Measurements from ENCODE around the gene SLC7A10. TPM values are rescaled to one million over a fixed set of nuclear protein-coding genes. Genes with fewer than 3 reads are reported as not detected.

Gene SLC7A10
- total RNA-seq, 1 experiment from 2014 or later, result 1.1 TPM

DNA sequence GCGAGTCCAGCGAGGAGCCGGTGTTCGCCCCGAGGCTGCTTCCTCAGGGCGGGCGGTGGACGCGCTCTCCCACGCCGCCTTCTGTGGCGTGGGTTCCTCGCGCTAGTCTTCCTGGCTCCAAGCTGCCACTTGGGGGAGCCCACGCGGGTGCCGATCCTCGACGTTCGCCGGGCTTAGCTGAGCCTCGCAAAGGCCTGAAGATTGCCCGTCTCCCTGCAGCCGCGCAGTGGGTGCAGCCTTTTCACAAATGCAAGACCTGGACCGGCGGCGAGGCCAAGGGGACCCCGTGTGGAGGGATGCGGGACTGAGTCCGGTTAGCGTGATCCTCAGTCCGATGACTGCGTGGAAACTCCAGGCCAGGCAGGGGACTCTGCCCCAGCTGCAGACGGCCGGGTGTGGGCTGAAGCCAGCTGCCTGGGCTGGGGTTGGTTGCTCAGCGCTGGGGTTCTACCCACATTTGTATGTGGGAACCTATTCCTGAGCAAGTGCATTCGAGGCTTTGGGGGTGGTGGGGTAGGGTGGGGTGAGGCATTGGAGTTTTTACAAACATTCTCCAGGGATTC, 48.2 kb downstream of the SLC7A10 start:
- in situ Hi-C loops (cut with HindIII; ENCODE audit: low pct_unique_long_range_greater_than_20kb, low sequenced_read_pairs), result no loop called here
- ChIA-PET CTCF (interaction anchor here (0.5 to 1.7 kb wide), 6 partner anchors 21 to 1026 kb away, joined by 3 to 7 read pairs (median 4); no protein-coding TSS in a partner anchor), POLR2A (interaction anchor here (0.5 to 0.8 kb wide), 2 partner anchors 31 to 114 kb away, joined by 5 to 7 read pairs; no protein-coding TSS in a partner anchor)
- BruUV-seq (replicated peaks), result no TSS peak
- no peak for TF ChIP-seq TCF7L2 (IDR thresholded peaks at IDR 0.05; ENCODE audit: low read depth, low read length)
- TF ChIP-seq CTCF (IDR thresholded peaks at IDR 0.05), result peak; percentile 20; the same call in 1 of the 2 replicates
- TF ChIP-seq POLR2AphosphoS5 (IDR thresholded peaks at IDR 0.05; ENCODE audit: low read depth, low read length), result no peak
- no peak for TF ChIP-seq REST (IDR thresholded peaks at IDR 0.05; ENCODE audit: insufficient read depth in 1 of 2, low read depth in 2 of 2, low read length in 1 of 2)
- DNase-seq (ENCODE audit: low read depth, low spot score) (no peak), ATAC-seq (peak; percentile 56)
- H3K36me3 ChIP-seq (ENCODE audit: control insufficient read depth, insufficient read depth, low read length), result no peaks in the 10 kb centered on the region; the same call in 1 of the 2 replicates
- intact Hi-C loops (cut with micrococcal nuclease; ENCODE audit: unreplicated experiment), result no loop called here
- peak overlapping the region; percentile 73 to 94 for H3K4me3 ChIP-seq (ENCODE audit: low read depth in 2 of 2, low read length in 2 of 2)
- peak overlapping the region; percentile 49 for H3K27ac ChIP-seq (ENCODE audit: low read length)
- H3K4me1 ChIP-seq (ENCODE audit: control insufficient read depth, insufficient read depth, low read length), result peaks cover 25% of the 10 kb centered on the region
- no peaks in the 10 kb centered on the region for H3K9me3 ChIP-seq (ENCODE audit: control insufficient read depth, insufficient read depth, low read depth, low read length)
- H3K27me3 ChIP-seq (ENCODE audit: control insufficient read depth, insufficient read depth, low read length), result no peaks in the 10 kb centered on the region

- Histone ChIP-seq H3K4me1 (ENCODE audit: control insufficient read depth, insufficient read depth, low read length) (peaks cover 31% of the 10 kb centered on the region), H3K9me3 (ENCODE audit: control insufficient read depth, insufficient read depth, low read depth, low read length) (no peaks in the 10 kb centered on the region), H3K27ac (ENCODE audit: low read length) (peak overlapping the region; percentile 97), H3K36me3 (ENCODE audit: control insufficient read depth, insufficient read depth, low read length) (no peaks in the 10 kb centered on the region; the same call in 1 of the 2 replicates), H3K4me3 (ENCODE audit: low read depth in 2 of 2, low read length in 2 of 2) (peak overlapping the region; percentile 94 to 99), H3K27me3 (ENCODE audit: control insufficient read depth, insufficient read depth, low read length) (no peaks in the 10 kb centered on the region)
- DNase-seq (ENCODE audit: low read depth, low spot score) (peak; percentile 98), ATAC-seq (peak; percentile 95)
- in situ Hi-C loops (cut with HindIII; ENCODE audit: low pct_unique_long_range_greater_than_20kb, low sequenced_read_pairs) (no loop called here), intact Hi-C loops (cut with micrococcal nuclease; ENCODE audit: unreplicated experiment) (no loop called here)
- ChIA-PET CTCF (interaction anchor here (0.5 to 1.7 kb wide), 12 partner anchors 8 to 1027 kb away, joined by 3 to 7 read pairs (median 4); no protein-coding TSS in a partner anchor), POLR2A (interaction anchor here (0.5 to 0.8 kb wide), 3 partner anchors 26 to 113 kb away, joined by 3 to 5 read pairs (median 4); no protein-coding TSS in a partner anchor)
- BruUV-seq (replicated peaks), result TSS peak; percentile 94
- TF ChIP-seq REST (IDR thresholded peaks at IDR 0.05; ENCODE audit: insufficient read depth in 1 of 2, low read depth in 2 of 2, low read length in 1 of 2) (0 out of 4 replicates have a peak, but pooled peaks of 1 of the 2 experiments have one; percentile 50), CTCF (IDR thresholded peaks at IDR 0.05) (no peak), SIN3A (IDR thresholded peaks at IDR 0.05; ENCODE audit: borderline replicate concordance, insufficient read depth, low read depth, low read length) (peak; percentile 92; the same call in 1 of the 2 replicates), POLR2AphosphoS5 (IDR thresholded peaks at IDR 0.05; ENCODE audit: low read depth, low read length) (peak; percentile 100), TCF7L2 (IDR thresholded peaks at IDR 0.05; ENCODE audit: low read depth, low read length) (no peak)
Observed at GRCh38 chr19:33176670-33177416, 48.8 kb downstream of the SLC7A10 start.

Measured in Panc1 (cell line).